Ectodermal cell (in vitro differentiated cells): Measurements from ENCODE around the gene FNDC3B.
A peak's percentile ranks its signal among the peaks of the same experiment; 100 is the strongest.

Experiments used
- H3K27ac ChIP-seq: 2 replicates; pipeline ENCODE4 v1.7.0; 2013; ENCODE audit warnings: mild to moderate bottlenecking, low read depth, low read length; ENCODE audit not compliant: insufficient read depth, poor library complexity, severe bottlenecking
- H3K27me3 ChIP-seq: 2 replicates; pipeline ENCODE4 v1.7.0; 2013; ENCODE audit warnings: mild to moderate bottlenecking, low read length; ENCODE audit not compliant: insufficient read depth, control insufficient read depth, poor library complexity, severe bottlenecking
- H3K36me3 ChIP-seq: one replicate; pipeline ENCODE4 v1.7.0; 2013; ENCODE audit warnings: low read length; ENCODE audit not compliant: control insufficient read depth, insufficient read depth
- H3K4me1 ChIP-seq: one replicate; pipeline ENCODE4 v1.7.0; 2013; ENCODE audit warnings: low read length; ENCODE audit not compliant: control insufficient read depth, insufficient read depth
- H3K4me3 ChIP-seq: 2 replicates; pipeline ENCODE4 v1.7.0; 2013; ENCODE audit warnings: low read depth, low read length, control low read depth; ENCODE audit not compliant: insufficient read depth
- H3K9me3 ChIP-seq: 2 replicates; pipeline ENCODE4 v1.7.0; 2013; ENCODE audit warnings: mild to moderate bottlenecking, low read length, moderate library complexity; ENCODE audit not compliant: control insufficient read depth
- WGBS, 2 experiments: methylation state at CpG; one replicate each; pipeline ENCODE4 v1.1.7; 2013; ENCODE audit warnings: missing lambda C conversion rate in 2 of 2; 5-methylcytosine and 5-hydroxymethylcytosine counted together

Gene FNDC3B

GRCh38 chr3:172148702-172149565 lies 109.6 kb downstream of the FNDC3B start:
- H3K9me3 ChIP-seq, result no peaks in the 10 kb centered on the region
- H3K4me3 ChIP-seq, result no peak overlapping the region
- no peak overlapping the region for H3K27ac ChIP-seq
- H3K4me1 ChIP-seq, result peaks cover 19% of the 10 kb centered on the region
- WGBS, 2 experiments, result 94 to 95% methylated on average over 2 of the region's 3 CpGs
- H3K27me3 ChIP-seq, result no peaks in the 10 kb centered on the region
- no peaks in the 10 kb centered on the region for H3K36me3 ChIP-seq

- H3K9me3 ChIP-seq, result no peaks in the 10 kb centered on the region
- H3K27me3 ChIP-seq, result no peaks in the 10 kb centered on the region
- WGBS, 2 experiments, result 96 to 100% methylated on average over 2 to 3 of the region's 3 CpGs
- no peaks in the 10 kb centered on the region for H3K36me3 ChIP-seq
- H3K4me1 ChIP-seq, result peaks cover 26% of the 10 kb centered on the region
- H3K27ac ChIP-seq, result no peak overlapping the region
- no peak overlapping the region for H3K4me3 ChIP-seq
Measured at GRCh38 chr3:172150268-172150667, 110.9 kb downstream of the FNDC3B start.

- WGBS, 2 experiments, result 69 to 73% methylated on average over 4 to 5 of the region's 5 CpGs
- H3K4me1 ChIP-seq, result peaks cover 33% of the 10 kb centered on the region
- H3K27ac ChIP-seq, result no peak overlapping the region
Measured at GRCh38 chr3:172150913-172151650, 111.7 kb downstream of the FNDC3B start.

GRCh38 chr3:172151651-172152649 lies 112.6 kb downstream of the FNDC3B start:
- H3K4me3 ChIP-seq, result no peak overlapping the region
- H3K36me3 ChIP-seq, result no peaks in the 10 kb centered on the region
- peaks cover 39% of the 10 kb centered on the region for H3K4me1 ChIP-seq
- WGBS, 2 experiments, result 85 to 89% methylated on average over 14 of the region's 14 CpGs
- H3K27me3 ChIP-seq, result no peaks in the 10 kb centered on the region
- no peak overlapping the region for H3K27ac ChIP-seq
- no peaks in the 10 kb centered on the region for H3K9me3 ChIP-seq

More at GRCh38 chr3:172150913-172151650, 111.7 kb downstream of the FNDC3B start:
- no peaks in the 10 kb centered on the region for H3K36me3 ChIP-seq
- no peaks in the 10 kb centered on the region for H3K27me3 ChIP-seq
- no peak overlapping the region for H3K4me3 ChIP-seq
- no peaks in the 10 kb centered on the region for H3K9me3 ChIP-seq

GRCh38 chr3:172152874-172153273 lies 113.5 kb downstream of the FNDC3B start:
- H3K27me3 ChIP-seq, result no peaks in the 10 kb centered on the region
- WGBS, 2 experiments, result 84 to 86% methylated on average over 7 of the region's 7 CpGs
- no peaks in the 10 kb centered on the region for H3K36me3 ChIP-seq
- no peak overlapping the region for H3K4me3 ChIP-seq
- H3K9me3 ChIP-seq, result no peaks in the 10 kb centered on the region
- peak overlapping the region; percentile 61 for H3K27ac ChIP-seq
- H3K4me1 ChIP-seq, result peaks cover 39% of the 10 kb centered on the region

GRCh38 chr3:172153335-172153861 lies 114.0 kb downstream of the FNDC3B start:
- peak overlapping the region; percentile 61 for H3K27ac ChIP-seq
- H3K36me3 ChIP-seq, result no peaks in the 10 kb centered on the region
- peaks cover 39% of the 10 kb centered on the region for H3K4me1 ChIP-seq
- H3K9me3 ChIP-seq, result no peaks in the 10 kb centered on the region
- 80 to 83% methylated on average over 8 of the region's 8 CpGs for WGBS, 2 experiments
- no peaks in the 10 kb centered on the region for H3K27me3 ChIP-seq
- no peak overlapping the region for H3K4me3 ChIP-seq

- Histone ChIP-seq H3K4me3 (no peak overlapping the region), H3K27me3 (no peaks in the 10 kb centered on the region), H3K9me3 (no peaks in the 10 kb centered on the region), H3K36me3 (no peaks in the 10 kb centered on the region), H3K27ac (no peak overlapping the region), H3K4me1 (peaks cover 44% of the 10 kb centered on the region)
- WGBS, 2 experiments, result 77 to 83% methylated on average over 6 of the region's 6 CpGs
Measured at GRCh38 chr3:172154768-172155664, 115.6 kb downstream of the FNDC3B start.

- 43 to 52% methylated on average over 7 to 8 of the region's 8 CpGs for WGBS, 2 experiments
- Histone ChIP-seq H3K27ac (no peak overlapping the region), H3K27me3 (no peaks in the 10 kb centered on the region), H3K4me3 (no peak overlapping the region), H3K4me1 (peaks cover 48% of the 10 kb centered on the region), H3K36me3 (no peaks in the 10 kb centered on the region), H3K9me3 (no peaks in the 10 kb centered on the region)
Measured at GRCh38 chr3:172155897-172156585, 116.7 kb downstream of the FNDC3B start.
